H9 (cell line): ENCODE data around the gene ADAMTS2. TPM values are rescaled to one million over a fixed set of nuclear protein-coding genes. Genes with fewer than 3 reads are reported as not detected.

Source experiments
- DNase-seq: peaks from one replicate; pipeline ENCODE4 v3.0.0-alpha.2; 2017
- H2AFZ ChIP-seq: one replicate; pipeline ENCODE4 v1.6.1; 2013; ENCODE audit warnings: mild to moderate bottlenecking, low read length, control low read depth, moderate library complexity
- H2AK5ac ChIP-seq: 2 replicates; pipeline ENCODE4 v1.6.1; 2013; ENCODE audit warnings: low read length, control low read depth, mixed read lengths; ENCODE audit not compliant: insufficient read length
- H2BK120ac ChIP-seq: one replicate; pipeline ENCODE4 v1.6.1; 2013; ENCODE audit warnings: low read depth, mild to moderate bottlenecking, low read length, control low read depth, inconsistent platforms; ENCODE audit not compliant: poor library complexity, severe bottlenecking
- H2BK12ac ChIP-seq: 2 replicates; pipeline ENCODE4 v1.6.1; 2013; ENCODE audit warnings: low read length, control low read depth, mixed read lengths, low read depth; ENCODE audit not compliant: insufficient read length
- H2BK15ac ChIP-seq: 2 replicates; pipeline ENCODE4 v1.6.1; 2013; ENCODE audit warnings: low read depth, low read length, control low read depth
- H2BK20ac ChIP-seq: one replicate; pipeline ENCODE4 v1.6.1; 2013; ENCODE audit warnings: low read depth, mild to moderate bottlenecking, low read length, control low read depth, inconsistent platforms; ENCODE audit not compliant: poor library complexity, severe bottlenecking
- H2BK5ac ChIP-seq: 2 replicates; pipeline ENCODE4 v1.6.1; 2013; ENCODE audit warnings: low read length, control low read depth, mixed read lengths; ENCODE audit not compliant: insufficient read length
- H3K14ac ChIP-seq: 2 replicates; pipeline ENCODE4 v1.6.1; 2013; ENCODE audit warnings: low read length, control low read depth; ENCODE audit not compliant: insufficient read depth
- H3K18ac ChIP-seq: 2 replicates; pipeline ENCODE4 v1.6.1; 2013; ENCODE audit warnings: low read depth, mild to moderate bottlenecking, mixed read lengths, low read length, control low read depth; ENCODE audit not compliant: insufficient read length
- H3K23ac ChIP-seq: 2 replicates; pipeline ENCODE4 v1.6.1; 2013; ENCODE audit warnings: low read length, control low read depth, mixed read lengths, low read depth; ENCODE audit not compliant: insufficient read length
- H3K23me2 ChIP-seq: 2 replicates; pipeline ENCODE4 v1.6.1; 2013; ENCODE audit warnings: low read depth, mild to moderate bottlenecking, mixed read lengths, low read length, control low read depth; ENCODE audit not compliant: insufficient read length, poor library complexity, severe bottlenecking
- H3K27ac ChIP-seq: 2 replicates; pipeline ENCODE4 v1.5.1; 2013; ENCODE audit warnings: low read length, control low read depth, mixed read lengths, low read depth; ENCODE audit not compliant: insufficient read length
- H3K27me3 ChIP-seq: 2 replicates; pipeline ENCODE4 v1.6.1; 2013; ENCODE audit warnings: low read length, control low read depth, inconsistent platforms; ENCODE audit not compliant: insufficient read depth
- H3K4ac ChIP-seq: 2 replicates; pipeline ENCODE4 v1.6.1; 2013; ENCODE audit warnings: low read depth, mild to moderate bottlenecking, control low read depth, inconsistent platforms, low read length, moderate library complexity
- H3K4me1 ChIP-seq: 2 replicates; pipeline ENCODE4 v1.6.1; 2013; ENCODE audit warnings: low read length, control low read depth, inconsistent platforms; ENCODE audit not compliant: insufficient read depth
- H3K4me2 ChIP-seq: 2 replicates; pipeline ENCODE4 v1.6.1; 2013; ENCODE audit warnings: low read length, control low read depth, mixed read lengths; ENCODE audit not compliant: insufficient read length, insufficient read depth
- H3K56ac ChIP-seq: 2 replicates; pipeline ENCODE4 v1.6.1; 2013; ENCODE audit warnings: low read depth, mild to moderate bottlenecking, mixed read lengths, low read length, control low read depth; ENCODE audit not compliant: insufficient read length
- H3K79me1 ChIP-seq: 2 replicates; pipeline ENCODE4 v1.6.1; 2013; ENCODE audit warnings: low read depth, mild to moderate bottlenecking, moderate library complexity, low read length, control low read depth, inconsistent platforms; ENCODE audit not compliant: insufficient read depth, poor library complexity, severe bottlenecking
- H3K79me2 ChIP-seq: 2 replicates; pipeline ENCODE4 v1.6.1; 2013; ENCODE audit warnings: low read length, control low read depth, inconsistent platforms; ENCODE audit not compliant: insufficient read depth
- H3K9ac ChIP-seq: 2 replicates; pipeline ENCODE4 v1.6.1; 2013; ENCODE audit warnings: low read length, control low read depth, mixed read lengths; ENCODE audit not compliant: insufficient read length; ENCODE audit errors: extremely low read depth
- H3K9me3 ChIP-seq: one replicate; pipeline ENCODE4 v1.6.1; 2013; ENCODE audit warnings: low read depth, low read length, inconsistent platforms; ENCODE audit not compliant: control insufficient read depth
- H3T11ph ChIP-seq: one replicate; pipeline ENCODE4 v1.6.1; 2013; ENCODE audit warnings: mild to moderate bottlenecking, low read length, control low read depth, inconsistent platforms
- H4K20me1 ChIP-seq: one replicate; pipeline ENCODE4 v1.6.1; 2013; ENCODE audit not compliant: control insufficient read depth, insufficient read length, insufficient read depth
- H4K5ac ChIP-seq: 2 replicates; pipeline ENCODE4 v1.6.1; 2013; ENCODE audit warnings: low read depth, mild to moderate bottlenecking, mixed read lengths, low read length, control low read depth; ENCODE audit not compliant: insufficient read length
- H4K8ac ChIP-seq: replicated peaks from 2 replicates; pipeline ENCODE4 v1.6.1; 2013; ENCODE audit warnings: low read length, control low read depth, mixed read lengths, low read depth; ENCODE audit not compliant: insufficient read length
- H4K91ac ChIP-seq: 2 replicates; pipeline ENCODE4 v1.6.1; 2013; ENCODE audit warnings: low read depth, mild to moderate bottlenecking, moderate library complexity, mixed read lengths, low read length, control low read depth; ENCODE audit not compliant: insufficient read length
- H3K27ac Mint-ChIP-seq, 3 experiments: 2 replicates in 2 of 3; 3 replicates in 1 of 3; pipeline ENCODE4 v1.8.0; 2020 to 2021; ENCODE audit warnings: mixed read lengths in 3 of 3, mild to moderate bottlenecking in 1 of 3, moderate library complexity in 1 of 3
- H3K27me3 Mint-ChIP-seq: 2 replicates; pipeline ENCODE4 v1.8.0; 2021; ENCODE audit warnings: low read depth, mild to moderate bottlenecking, moderate library complexity, mixed read lengths
- H3K36me3 Mint-ChIP-seq, 3 experiments: 2 replicates in 2 of 3; 3 replicates in 1 of 3; pipeline ENCODE4 v1.8.0; 2020 to 2021; ENCODE audit warnings: low read depth in 3 of 3, mixed read lengths in 3 of 3; ENCODE audit not compliant: insufficient read depth in 1 of 3
- H3K4me1 Mint-ChIP-seq, 2 experiments: 2 replicates each; pipeline ENCODE4 v1.8.0; 2020; ENCODE audit warnings: mixed read lengths in 2 of 2
- H3K4me3 Mint-ChIP-seq, 2 experiments: 2 replicates in 1 of 2; 3 replicates in 1 of 2; pipeline ENCODE4 v1.8.0; 2020 to 2021; ENCODE audit warnings: mild to moderate bottlenecking in 2 of 2, mixed read lengths in 2 of 2, moderate library complexity in 1 of 2
- H3K9me3 Mint-ChIP-seq, 2 experiments: 2 replicates in 1 of 2; 3 replicates in 1 of 2; pipeline ENCODE4 v1.8.0; 2020; ENCODE audit warnings: mild to moderate bottlenecking in 2 of 2, mixed read lengths in 2 of 2, moderate library complexity in 1 of 2
- WGBS: extraction: QIAGEN DNeasy Blood & Tissue Kit; methylation state at CpG from one replicate; pipeline ENCODE4 v1.1.7; 2013; ENCODE audit warnings: missing lambda C conversion rate, low lambda C conversion rate, mixed read lengths; ENCODE audit not compliant: insufficient read length; ENCODE audit errors: extremely low coverage; 5-methylcytosine and 5-hydroxymethylcytosine counted together
- total RNA-seq: library from RNA; stranded (reverse); gene quantifications from 2 replicates; pipeline ENCODE4 v1.2.1, GENCODE V29; 2021
- TF ChIP-seq, protein P1 (sequence below): fragments of 200-600 bp; sonication (generic); conservative IDR thresholded peaks from 3 replicates; pipeline ENCODE4 v1.8.0; 2021; ENCODE audit warnings: antibody characterized with exemption, mild to moderate bottlenecking

ADAMTS2 gene
- total RNA-seq, 1 experiment from 2014 or later: 5.4 TPM

DNA sequence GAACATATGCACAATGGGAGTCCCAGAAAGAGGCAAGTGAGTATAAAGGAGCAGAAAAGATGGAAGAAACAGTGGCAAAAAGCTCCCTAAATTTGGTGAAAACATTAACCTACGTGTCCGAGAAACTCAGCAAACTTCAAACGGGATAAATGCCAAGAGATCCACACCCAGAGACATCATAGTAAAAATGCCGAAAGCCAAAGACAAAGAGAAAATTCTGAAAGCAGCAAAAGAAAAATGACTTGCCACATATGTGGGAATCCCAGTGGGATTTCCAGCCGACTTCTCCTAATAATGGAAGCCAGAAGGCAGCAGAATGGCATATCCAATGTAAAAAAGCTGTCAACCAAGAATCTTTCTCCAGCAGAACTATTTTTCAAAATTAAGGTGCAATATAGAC is 101.2 kb downstream of the ADAMTS2 start:
- H4K5ac ChIP-seq: no peak overlapping the region
- no peak overlapping the region for H2BK12ac ChIP-seq
- H3K18ac ChIP-seq: no peak overlapping the region
- H4K20me1 ChIP-seq: no peaks in the 10 kb centered on the region
- H3K4me1 Mint-ChIP-seq: peaks cover 45 to 49% of the 10 kb centered on the region in 2 experiments
- no peak overlapping the region for H3K27ac ChIP-seq
- H3K14ac ChIP-seq: no peak overlapping the region
- H3K79me1 ChIP-seq: no peaks in the 10 kb centered on the region
- DNase-seq: no peak
- H3K79me2 ChIP-seq: no peaks in the 10 kb centered on the region
- H3K23me2 ChIP-seq: no peaks in the 10 kb centered on the region
- no peaks in the 10 kb centered on the region for H3K27me3 ChIP-seq
- H3K27ac Mint-ChIP-seq: no peak overlapping the region
- H2BK20ac ChIP-seq: no peak overlapping the region
- H3K56ac ChIP-seq: no peak overlapping the region
- H4K8ac ChIP-seq: no peak overlapping the region
- peaks cover 4% of the 10 kb centered on the region; the same call in 1 of the 2 replicates for H3K4me1 ChIP-seq
- no CpG with 5 or more reads among the region's 5 CpGs for WGBS
- peaks cover 3% of the 10 kb centered on the region for H3K27me3 Mint-ChIP-seq
- H2AFZ ChIP-seq: no peak overlapping the region
- no peak overlapping the region for H2AK5ac ChIP-seq
- no peak overlapping the region for H3T11ph ChIP-seq
- H3K9me3 Mint-ChIP-seq: peaks cover 12 to 20% of the 10 kb centered on the region in 2 experiments
- no peak overlapping the region for H4K91ac ChIP-seq
- TF ChIP-seq, protein P1, sequence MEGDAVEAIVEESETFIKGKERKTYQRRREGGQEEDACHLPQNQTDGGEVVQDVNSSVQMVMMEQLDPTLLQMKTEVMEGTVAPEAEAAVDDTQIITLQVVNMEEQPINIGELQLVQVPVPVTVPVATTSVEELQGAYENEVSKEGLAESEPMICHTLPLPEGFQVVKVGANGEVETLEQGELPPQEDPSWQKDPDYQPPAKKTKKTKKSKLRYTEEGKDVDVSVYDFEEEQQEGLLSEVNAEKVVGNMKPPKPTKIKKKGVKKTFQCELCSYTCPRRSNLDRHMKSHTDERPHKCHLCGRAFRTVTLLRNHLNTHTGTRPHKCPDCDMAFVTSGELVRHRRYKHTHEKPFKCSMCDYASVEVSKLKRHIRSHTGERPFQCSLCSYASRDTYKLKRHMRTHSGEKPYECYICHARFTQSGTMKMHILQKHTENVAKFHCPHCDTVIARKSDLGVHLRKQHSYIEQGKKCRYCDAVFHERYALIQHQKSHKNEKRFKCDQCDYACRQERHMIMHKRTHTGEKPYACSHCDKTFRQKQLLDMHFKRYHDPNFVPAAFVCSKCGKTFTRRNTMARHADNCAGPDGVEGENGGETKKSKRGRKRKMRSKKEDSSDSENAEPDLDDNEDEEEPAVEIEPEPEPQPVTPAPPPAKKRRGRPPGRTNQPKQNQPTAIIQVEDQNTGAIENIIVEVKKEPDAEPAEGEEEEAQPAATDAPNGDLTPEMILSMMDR: no peak
- H2BK120ac ChIP-seq: no peak overlapping the region
- peaks cover 3 to 10% (median 5%) of the 10 kb centered on the region in 3 experiments; a peak in 6 of 7 replicates for H3K36me3 Mint-ChIP-seq
- no peaks in the 10 kb centered on the region for H3K9me3 ChIP-seq
- H2BK15ac ChIP-seq: no peak overlapping the region
- no peak overlapping the region for H3K23ac ChIP-seq
- H3K4ac ChIP-seq: no peak overlapping the region
- H3K9ac ChIP-seq: no peak overlapping the region
- H3K4me2 ChIP-seq: no peak overlapping the region
- H2BK5ac ChIP-seq: no peak overlapping the region
- H3K4me3 Mint-ChIP-seq: no peak overlapping the region
